DND-41 (cell line): ENCODE results near the gene OGT.

Experiments used
- ATAC-seq: fragments of 200-7000 bp; cut with Tn5 transposase; 3 replicates; pipeline ENCODE4 v1.9.1; 2021; ENCODE audit warnings: low read depth; ENCODE audit not compliant: insufficient read depth
- DNase-seq: peaks from one replicate; pipeline ENCODE4 v3.0.0-alpha.2; 2020
- H2AFZ ChIP-seq: 2 replicates; pipeline ENCODE4 v1.6.0; 2012; ENCODE audit warnings: low read depth, low read length
- H3K27ac ChIP-seq: 2 replicates; pipeline ENCODE4 v1.5.1; 2012; ENCODE audit warnings: low read length, inconsistent platforms
- H3K27me3 ChIP-seq: fragments of 200-600 bp; sonication (generic); 2 replicates; pipeline ENCODE4 v1.6.0; 2012; ENCODE audit warnings: low read length, mild to moderate bottlenecking, inconsistent platforms; ENCODE audit not compliant: insufficient read depth, poor library complexity
- H3K36me3 ChIP-seq: 2 replicates; pipeline ENCODE4 v1.5.1; 2012; ENCODE audit warnings: low read length, inconsistent platforms; ENCODE audit not compliant: insufficient read depth
- H3K4me1 ChIP-seq: 2 replicates; pipeline ENCODE4 v1.5.1; 2012; ENCODE audit warnings: mild to moderate bottlenecking, low read length; ENCODE audit not compliant: insufficient read depth
- H3K4me2 ChIP-seq: 2 replicates; pipeline ENCODE4 v1.6.0; 2012; ENCODE audit warnings: mild to moderate bottlenecking, moderate library complexity, low read length, inconsistent platforms; ENCODE audit not compliant: insufficient read depth
- H3K4me3 ChIP-seq, 2 experiments: fragments of 200-600 bp in 1 of 2; shearing (Covaris generic) in 1 of 2; 2 replicates each; pipeline ENCODE4 v1.5.1; 2012 to 2016; ENCODE audit warnings: inconsistent platforms in 2 of 2, low read length in 2 of 2, mild to moderate bottlenecking in 2 of 2, low read depth in 1 of 2, moderate library complexity in 1 of 2
- H3K79me2 ChIP-seq: 2 replicates; pipeline ENCODE4 v1.6.0; 2012; ENCODE audit warnings: low read length, inconsistent platforms; ENCODE audit not compliant: insufficient read depth
- H3K9ac ChIP-seq: 2 replicates; pipeline ENCODE4 v1.6.0; 2012; ENCODE audit warnings: low read depth, mild to moderate bottlenecking, inconsistent platforms, low read length, moderate library complexity
- H3K9me3 ChIP-seq: 2 replicates; pipeline ENCODE4 v1.5.1; 2012; ENCODE audit warnings: low read length, moderate library complexity, mild to moderate bottlenecking, inconsistent platforms; ENCODE audit not compliant: insufficient read depth, severe bottlenecking
- H4K20me1 ChIP-seq: 2 replicates; pipeline ENCODE4 v1.6.0; 2012; ENCODE audit warnings: low read length; ENCODE audit not compliant: insufficient read depth
- EZH2 ChIP-seq: IDR thresholded peaks from 3 replicates; pipeline ENCODE4 v1.6.1; 2012; ENCODE audit warnings: borderline replicate concordance, low read depth, mild to moderate bottlenecking, moderate library complexity, low read length, inconsistent platforms; ENCODE audit not compliant: severe bottlenecking
- TF ChIP-seq, protein P1 (sequence below): IDR thresholded peaks from 2 replicates; pipeline ENCODE4 v1.5.1; 2012; ENCODE audit warnings: borderline replicate concordance, low read length, moderate library complexity, mild to moderate bottlenecking; ENCODE audit not compliant: poor library complexity, severe bottlenecking; ENCODE audit errors: extremely low read depth

The OGT gene

GRCh38 chrX:71540801-71541200, 7.9 kb downstream of the OGT start:
- peak overlapping the region; percentile 23 for H3K9ac ChIP-seq
- H3K36me3 ChIP-seq, result peaks cover 81% of the 10 kb centered on the region
- H3K4me3 ChIP-seq, result peak overlapping the region in 1 of 2 experiments; percentile 44; a peak in 2 of 4 replicates
- peak overlapping the region; percentile 66 for H3K27ac ChIP-seq
- ATAC-seq, result peak; percentile 25; the same call in 2 of the 3 replicates
- H3K27me3 ChIP-seq, result no peaks in the 10 kb centered on the region
- H3K9me3 ChIP-seq, result no peaks in the 10 kb centered on the region
- no peak overlapping the region for H2AFZ ChIP-seq
- TF ChIP-seq EZH2, result no peak
- TF ChIP-seq, protein P1, sequence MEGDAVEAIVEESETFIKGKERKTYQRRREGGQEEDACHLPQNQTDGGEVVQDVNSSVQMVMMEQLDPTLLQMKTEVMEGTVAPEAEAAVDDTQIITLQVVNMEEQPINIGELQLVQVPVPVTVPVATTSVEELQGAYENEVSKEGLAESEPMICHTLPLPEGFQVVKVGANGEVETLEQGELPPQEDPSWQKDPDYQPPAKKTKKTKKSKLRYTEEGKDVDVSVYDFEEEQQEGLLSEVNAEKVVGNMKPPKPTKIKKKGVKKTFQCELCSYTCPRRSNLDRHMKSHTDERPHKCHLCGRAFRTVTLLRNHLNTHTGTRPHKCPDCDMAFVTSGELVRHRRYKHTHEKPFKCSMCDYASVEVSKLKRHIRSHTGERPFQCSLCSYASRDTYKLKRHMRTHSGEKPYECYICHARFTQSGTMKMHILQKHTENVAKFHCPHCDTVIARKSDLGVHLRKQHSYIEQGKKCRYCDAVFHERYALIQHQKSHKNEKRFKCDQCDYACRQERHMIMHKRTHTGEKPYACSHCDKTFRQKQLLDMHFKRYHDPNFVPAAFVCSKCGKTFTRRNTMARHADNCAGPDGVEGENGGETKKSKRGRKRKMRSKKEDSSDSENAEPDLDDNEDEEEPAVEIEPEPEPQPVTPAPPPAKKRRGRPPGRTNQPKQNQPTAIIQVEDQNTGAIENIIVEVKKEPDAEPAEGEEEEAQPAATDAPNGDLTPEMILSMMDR, result no peak
- peaks cover 100% of the 10 kb centered on the region for H3K79me2 ChIP-seq
- H3K4me1 ChIP-seq, result peaks cover 62% of the 10 kb centered on the region
- no peak for DNase-seq
- H3K4me2 ChIP-seq, result peak overlapping the region; percentile 92
- H4K20me1 ChIP-seq, result peaks cover 76% of the 10 kb centered on the region

DNA sequence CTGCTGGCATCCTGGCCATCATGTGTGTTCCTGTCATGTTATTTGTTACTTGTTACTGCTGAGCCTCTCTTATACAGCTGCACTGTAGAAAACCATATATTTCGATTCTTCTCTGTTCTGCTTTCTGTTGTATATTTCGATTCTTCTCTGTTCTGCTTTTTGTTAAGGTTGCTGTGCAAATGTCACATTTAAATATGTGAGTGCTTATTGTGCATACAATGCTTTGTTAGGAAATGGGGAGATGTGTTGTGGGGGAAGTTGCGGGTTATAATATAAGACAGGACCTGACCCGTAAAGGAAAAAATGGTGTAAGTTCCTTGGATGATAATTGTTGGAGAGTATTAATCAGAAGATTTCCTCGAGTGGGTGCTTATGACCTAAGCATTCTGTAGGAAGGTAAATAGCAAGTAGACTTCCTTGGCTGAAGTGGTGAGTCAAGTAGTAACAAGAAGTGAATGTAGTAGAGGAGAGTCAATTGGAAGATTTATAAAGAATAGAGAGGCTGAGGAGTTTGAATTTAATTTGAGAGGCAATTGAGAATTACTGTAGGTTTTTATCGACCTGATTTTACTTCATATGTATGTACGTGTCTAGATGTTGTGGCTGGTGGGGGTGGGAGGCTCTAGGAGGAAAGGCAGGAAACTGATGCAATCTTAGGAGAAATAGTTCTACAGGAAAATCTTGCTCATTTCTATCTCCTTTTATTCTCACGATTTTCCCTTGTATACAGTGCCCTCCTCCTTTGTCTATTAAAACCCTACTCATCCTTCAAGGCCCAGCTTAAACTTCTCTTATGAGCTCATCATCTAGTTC, 8.5 kb downstream of the OGT start:
- Histone ChIP-seq H3K4me3 (peak overlapping the region in 1 of 2 experiments; percentile 44; a peak in 2 of 4 replicates), H3K27ac (peak overlapping the region; percentile 66), H3K4me1 (peaks cover 56% of the 10 kb centered on the region), H3K9me3 (no peaks in the 10 kb centered on the region), H3K36me3 (peaks cover 82% of the 10 kb centered on the region), H3K4me2 (peak overlapping the region; percentile 92), H3K9ac (peak overlapping the region; percentile 23), H4K20me1 (peaks cover 75% of the 10 kb centered on the region), H2AFZ (no peak overlapping the region), H3K79me2 (peaks cover 100% of the 10 kb centered on the region), H3K27me3 (no peaks in the 10 kb centered on the region)
- TF ChIP-seq, protein P1, result no peak
- no peak for TF ChIP-seq EZH2
- ATAC-seq (peak; percentile 60), DNase-seq (peak; percentile 27)

DNA sequence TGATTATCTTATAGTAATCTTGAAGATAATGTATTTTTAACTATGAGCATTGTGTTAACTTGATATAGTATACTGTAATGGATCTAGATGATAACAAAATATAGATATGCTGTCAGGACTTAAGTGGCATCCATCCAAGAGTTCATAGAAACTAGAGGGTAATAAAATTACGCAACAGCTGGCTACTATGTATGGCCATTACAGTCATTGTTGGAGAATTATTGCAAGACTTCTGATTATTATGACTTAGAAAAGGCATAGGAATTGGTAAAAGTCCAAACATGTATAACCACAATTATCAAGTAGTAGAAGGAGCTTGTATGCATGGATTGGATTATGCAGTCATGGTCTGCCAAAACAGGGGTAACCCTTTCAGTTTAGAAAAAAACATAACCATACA, 9.5 kb downstream of the OGT start:
- H3K4me1 ChIP-seq, result peaks cover 46% of the 10 kb centered on the region

More for the DNA sequence above, 9.5 kb downstream of the OGT start:
- H3K9me3 ChIP-seq, result no peaks in the 10 kb centered on the region
- no peak overlapping the region for H3K9ac ChIP-seq
- H2AFZ ChIP-seq, result no peak overlapping the region
- H3K4me3 ChIP-seq, result no peak overlapping the region
- no peaks in the 10 kb centered on the region for H3K27me3 ChIP-seq
- no peak for DNase-seq
- TF ChIP-seq EZH2, result no peak
- TF ChIP-seq, protein P1, result no peak
- peak overlapping the region; percentile 5; the same call in 1 of the 2 replicates for H3K4me2 ChIP-seq
- H3K36me3 ChIP-seq, result peaks cover 89% of the 10 kb centered on the region
- H3K27ac ChIP-seq, result no peak overlapping the region
- peaks cover 100% of the 10 kb centered on the region for H3K79me2 ChIP-seq
- H4K20me1 ChIP-seq, result peaks cover 76% of the 10 kb centered on the region
- no peak for ATAC-seq
